SU-DHL-6 (cell line): ENCODE data around the gene NUDT3.

Source experiments
- EZH2phosphoT487 ChIP-seq: fragments of 200-600 bp; sonication (generic), shearing (Covaris generic); conservative IDR thresholded peaks from 2 replicates; pipeline ENCODE4 v1.6.1; 2018; ENCODE audit warnings: mild to moderate bottlenecking, antibody characterized with exemption, low read length, moderate library complexity, mixed read lengths
- TF ChIP-seq, protein P1 (sequence below): fragments of 200-600 bp; sonication (generic); IDR thresholded peaks from one replicate; pipeline ENCODE4 v1.5.1; 2017; ENCODE audit warnings: antibody characterized with exemption, mild to moderate bottlenecking, low read length, moderate library complexity; ENCODE audit not compliant: insufficient read depth, poor library complexity, severe bottlenecking

DNA sequence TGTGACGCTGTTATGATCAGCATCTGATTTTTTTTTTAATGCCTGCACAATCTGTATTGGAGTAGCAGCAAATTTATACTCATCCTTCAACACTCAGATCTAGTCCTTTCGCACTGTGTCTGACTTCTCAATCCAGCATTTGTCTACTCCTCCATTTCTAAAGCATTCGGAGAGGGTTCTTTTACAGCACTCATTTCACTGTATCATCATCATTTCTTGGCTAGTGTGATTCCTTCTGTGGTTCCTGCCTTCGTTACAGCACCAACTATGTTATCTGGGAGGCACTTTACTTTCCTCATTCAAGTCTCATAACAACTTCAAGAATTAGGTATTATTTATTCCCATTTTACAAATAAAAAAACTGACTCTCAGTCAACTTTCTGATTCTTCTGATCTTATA, 18.0 kb downstream of the NUDT3 start:
- TF ChIP-seq, protein P1, sequence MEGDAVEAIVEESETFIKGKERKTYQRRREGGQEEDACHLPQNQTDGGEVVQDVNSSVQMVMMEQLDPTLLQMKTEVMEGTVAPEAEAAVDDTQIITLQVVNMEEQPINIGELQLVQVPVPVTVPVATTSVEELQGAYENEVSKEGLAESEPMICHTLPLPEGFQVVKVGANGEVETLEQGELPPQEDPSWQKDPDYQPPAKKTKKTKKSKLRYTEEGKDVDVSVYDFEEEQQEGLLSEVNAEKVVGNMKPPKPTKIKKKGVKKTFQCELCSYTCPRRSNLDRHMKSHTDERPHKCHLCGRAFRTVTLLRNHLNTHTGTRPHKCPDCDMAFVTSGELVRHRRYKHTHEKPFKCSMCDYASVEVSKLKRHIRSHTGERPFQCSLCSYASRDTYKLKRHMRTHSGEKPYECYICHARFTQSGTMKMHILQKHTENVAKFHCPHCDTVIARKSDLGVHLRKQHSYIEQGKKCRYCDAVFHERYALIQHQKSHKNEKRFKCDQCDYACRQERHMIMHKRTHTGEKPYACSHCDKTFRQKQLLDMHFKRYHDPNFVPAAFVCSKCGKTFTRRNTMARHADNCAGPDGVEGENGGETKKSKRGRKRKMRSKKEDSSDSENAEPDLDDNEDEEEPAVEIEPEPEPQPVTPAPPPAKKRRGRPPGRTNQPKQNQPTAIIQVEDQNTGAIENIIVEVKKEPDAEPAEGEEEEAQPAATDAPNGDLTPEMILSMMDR, result no peak
- no peak for TF ChIP-seq EZH2phosphoT487
